ENCODE data around the gene PIGC.

The PIGC gene

DNA sequence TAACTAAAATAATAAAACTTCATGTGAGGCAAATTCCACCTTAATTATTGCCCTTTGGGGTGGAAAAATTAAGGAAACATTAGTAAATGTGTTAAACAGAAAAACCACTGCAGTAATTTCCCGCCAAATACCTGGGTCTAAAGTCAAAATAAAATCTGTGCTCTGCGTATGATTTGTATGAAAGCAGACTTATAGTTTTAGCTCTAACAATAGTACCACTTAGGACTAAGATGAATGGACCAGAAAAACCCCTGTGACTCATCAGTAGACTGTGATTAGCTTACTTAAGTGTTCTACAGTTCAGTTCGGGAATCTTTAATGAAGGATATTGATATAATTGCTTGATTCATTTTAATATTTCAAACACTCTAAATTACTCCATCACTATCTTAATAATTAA, 46.6 kb downstream of the PIGC start:
- no peak for DNase-seq

DNA sequence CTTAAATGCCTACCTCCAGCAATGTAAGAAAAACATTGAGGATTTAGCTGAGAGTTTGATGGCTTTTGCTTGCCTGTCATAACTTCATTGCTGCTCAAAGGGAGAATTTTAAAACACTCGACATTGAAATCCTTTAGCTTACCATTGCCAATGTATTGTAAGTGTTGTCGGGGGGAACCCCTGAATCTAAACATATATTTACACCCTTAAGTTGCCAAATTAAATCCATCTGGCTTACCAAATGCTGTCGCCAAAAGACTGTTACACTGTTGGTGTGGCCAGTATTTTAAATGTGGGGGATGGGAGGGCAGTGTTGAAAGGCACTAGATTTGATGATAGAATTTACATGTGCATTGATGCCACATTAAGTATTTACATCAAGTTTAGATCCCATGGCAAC, 48.3 kb downstream of the PIGC start:
- DNase-seq = no peak

DNA sequence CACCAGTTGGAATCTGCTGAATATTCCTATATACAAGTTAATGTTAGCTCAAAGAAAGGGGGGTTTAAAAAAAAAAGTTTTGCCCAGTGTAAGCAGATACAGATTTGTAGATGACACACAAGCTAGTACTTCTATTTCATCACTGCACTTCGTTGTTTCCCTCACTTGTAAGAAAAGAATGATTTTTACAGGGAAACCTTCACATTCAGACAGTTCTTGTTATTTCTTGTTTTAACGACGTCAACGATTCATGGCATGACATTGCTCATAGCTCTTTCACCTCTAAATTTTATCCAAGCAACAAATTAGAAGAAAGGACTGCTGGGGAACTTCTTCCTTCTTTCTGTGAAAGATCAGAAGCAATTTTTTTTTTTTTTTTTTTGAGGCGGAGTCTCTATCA, 49.1 kb downstream of the PIGC start:
- DNase-seq = no peak

- DNase-seq = no peak
Observed at GRCh38 chr1:172394141-172394751, 49.6 kb downstream of the PIGC start.

- no peak for DNase-seq
Observed at GRCh38 chr1:172393354-172393753, 50.5 kb downstream of the PIGC start.

DNA sequence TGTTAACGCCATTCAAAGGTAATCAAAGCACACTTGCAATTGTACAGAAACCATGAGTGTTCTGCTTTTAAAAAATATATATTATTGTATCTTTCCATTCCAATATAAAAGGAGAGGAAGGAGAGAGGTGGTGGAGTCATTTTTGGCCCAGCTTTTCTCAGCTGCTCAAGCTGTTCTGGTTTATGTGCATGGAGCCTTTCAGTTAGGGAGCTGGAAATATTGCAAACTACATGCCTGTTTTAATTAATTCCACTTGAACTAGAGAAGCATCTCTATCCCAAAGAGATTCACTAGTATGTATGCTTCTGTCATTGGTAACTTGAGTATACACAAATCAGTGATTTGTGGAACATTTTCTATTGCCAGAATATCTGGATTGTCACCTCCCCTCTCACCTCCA, 51.9 kb downstream of the PIGC start:
- no peak for DNase-seq
